ENCODE data around the gene DBNDD2. TPM values are rescaled to one million over a fixed set of nuclear protein-coding genes. Genes with fewer than 3 reads are reported as not detected.

DBNDD2 gene
- total RNA-seq, 2 experiments from 2014 or later, result 13.2 to 15.7 TPM

DNA sequence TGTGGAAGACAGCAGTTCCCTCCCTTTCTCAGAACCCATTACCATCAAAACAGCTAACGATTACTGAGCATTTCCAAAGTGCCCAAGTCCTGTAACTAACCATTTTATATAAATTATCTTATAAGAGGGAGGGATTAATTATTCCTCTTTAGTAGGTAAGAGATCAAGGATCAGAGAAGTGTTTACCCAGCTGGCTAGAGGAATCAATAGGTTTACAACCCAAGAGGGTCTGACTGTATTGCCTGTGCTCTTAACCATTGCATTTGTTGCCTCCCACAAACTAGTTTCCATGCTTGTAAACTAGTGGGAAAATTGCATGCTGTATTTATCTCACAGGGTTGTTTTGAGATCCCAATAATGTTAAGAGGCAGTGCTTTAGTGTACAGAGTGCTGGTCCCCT, 3.7 kb upstream of the DBNDD2 start:
- intact Hi-C loops (cut with DNase I, micrococcal nuclease), result no loop called here
- ATAC-seq (ENCODE audit: poor library complexity) (no peak), DNase-seq (no peak)
- no peak overlapping the region for H3K27ac ChIP-seq (ENCODE audit: low read depth in 1 of 2, low read length in 2 of 2)
- peak overlapping the region; percentile 86 for H3K4me3 Mint-ChIP-seq
- no peaks in the 10 kb centered on the region for H3K27me3 Mint-ChIP-seq
- H3K4me1 ChIP-seq (ENCODE audit: insufficient read depth, low read length), result peaks cover 27% of the 10 kb centered on the region
- H3K27me3 ChIP-seq (ENCODE audit: control insufficient read depth in 1 of 2, insufficient read depth in 2 of 2, low read length in 2 of 2), result no peaks in the 10 kb centered on the region
- TF ChIP-seq, protein P1, sequence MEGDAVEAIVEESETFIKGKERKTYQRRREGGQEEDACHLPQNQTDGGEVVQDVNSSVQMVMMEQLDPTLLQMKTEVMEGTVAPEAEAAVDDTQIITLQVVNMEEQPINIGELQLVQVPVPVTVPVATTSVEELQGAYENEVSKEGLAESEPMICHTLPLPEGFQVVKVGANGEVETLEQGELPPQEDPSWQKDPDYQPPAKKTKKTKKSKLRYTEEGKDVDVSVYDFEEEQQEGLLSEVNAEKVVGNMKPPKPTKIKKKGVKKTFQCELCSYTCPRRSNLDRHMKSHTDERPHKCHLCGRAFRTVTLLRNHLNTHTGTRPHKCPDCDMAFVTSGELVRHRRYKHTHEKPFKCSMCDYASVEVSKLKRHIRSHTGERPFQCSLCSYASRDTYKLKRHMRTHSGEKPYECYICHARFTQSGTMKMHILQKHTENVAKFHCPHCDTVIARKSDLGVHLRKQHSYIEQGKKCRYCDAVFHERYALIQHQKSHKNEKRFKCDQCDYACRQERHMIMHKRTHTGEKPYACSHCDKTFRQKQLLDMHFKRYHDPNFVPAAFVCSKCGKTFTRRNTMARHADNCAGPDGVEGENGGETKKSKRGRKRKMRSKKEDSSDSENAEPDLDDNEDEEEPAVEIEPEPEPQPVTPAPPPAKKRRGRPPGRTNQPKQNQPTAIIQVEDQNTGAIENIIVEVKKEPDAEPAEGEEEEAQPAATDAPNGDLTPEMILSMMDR (IDR thresholded peaks at IDR 0.05), result no peak
- H3K4me3 ChIP-seq (ENCODE audit: low read length), result no peak overlapping the region
- H3K36me3 ChIP-seq (ENCODE audit: insufficient read depth, low read length), result no peaks in the 10 kb centered on the region
- H3K9me3 ChIP-seq (ENCODE audit: control insufficient read depth in 1 of 2, insufficient read depth in 1 of 2, low read length in 2 of 2), result peaks cover 10 to 18% of the 10 kb centered on the region in 2 experiments
- no peak overlapping the region for H3K27ac Mint-ChIP-seq
- POLR2A ChIA-PET, result interaction anchor here (1.1 to 5.7 kb wide), 3 partner anchors 9 to 31 kb away, joined by 6 to 49 read pairs (median 16); partner anchors contain the start of gene PIGT
- peaks cover 11% of the 10 kb centered on the region for H3K9me3 Mint-ChIP-seq
- peaks cover 38% of the 10 kb centered on the region for H3K36me3 Mint-ChIP-seq (ENCODE audit: low read depth)
- CTCF ChIA-PET, result interaction anchor here (1.4 to 2.7 kb wide), 2 partner anchors 31 to 41 kb away, joined by 6 to 8 read pairs; partner anchors contain the start of gene SYS1
- H3K4me1 Mint-ChIP-seq (ENCODE audit: low read depth), result peaks cover 26% of the 10 kb centered on the region

DNA sequence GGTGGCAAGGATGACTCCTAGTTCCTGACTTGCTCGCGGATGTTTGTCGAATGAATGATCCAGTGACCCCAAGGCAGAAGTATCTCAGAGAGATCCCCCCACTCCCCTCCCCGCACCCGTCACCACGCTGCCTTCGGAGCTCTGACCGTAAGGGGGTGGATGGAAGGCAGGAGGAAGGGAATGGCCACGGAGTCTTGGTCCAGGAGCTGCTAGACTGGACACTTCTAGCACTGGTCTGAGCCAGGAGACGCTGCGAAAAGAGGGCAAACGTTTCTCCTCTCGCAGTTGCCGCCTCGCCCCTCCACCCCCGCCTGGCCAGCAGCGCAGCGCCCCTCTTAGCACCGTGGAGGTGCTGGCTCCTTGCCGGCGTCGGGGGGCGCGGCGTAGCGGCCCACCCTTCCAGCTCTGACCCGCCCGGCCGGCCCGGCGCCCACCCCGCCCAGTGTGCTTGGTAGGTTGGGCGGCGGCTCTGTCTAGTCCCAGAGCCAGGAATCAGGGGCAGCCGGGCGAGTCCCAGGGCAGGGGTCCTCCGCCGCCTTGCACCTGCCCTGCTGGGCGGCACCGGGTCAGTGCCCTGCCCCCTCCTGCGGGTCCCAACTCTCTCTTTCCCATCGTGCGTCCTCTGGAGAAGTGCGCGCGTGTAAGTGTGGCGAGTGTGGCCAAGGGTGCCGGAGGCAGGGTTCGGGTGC, 2.4 kb upstream of the DBNDD2 start:
- Mint-ChIP-seq H3K27ac (peak overlapping the region; percentile 64), H3K27me3 (no peaks in the 10 kb centered on the region), H3K36me3 (ENCODE audit: low read depth) (peaks cover 33% of the 10 kb centered on the region), H3K4me3 (peak overlapping the region; percentile 86), H3K9me3 (peaks cover 4% of the 10 kb centered on the region), H3K4me1 (ENCODE audit: low read depth) (peaks cover 26% of the 10 kb centered on the region)
- DNase-seq, result no peak
- H3K27ac ChIP-seq (ENCODE audit: low read depth in 1 of 2, low read length in 2 of 2), result no peak overlapping the region
- H3K4me3 ChIP-seq (ENCODE audit: low read length), result peak overlapping the region; percentile 76
- ATAC-seq (ENCODE audit: poor library complexity), result peak; percentile 16
- H3K9me3 ChIP-seq (ENCODE audit: control insufficient read depth in 1 of 2, insufficient read depth in 1 of 2, low read length in 2 of 2), result peaks cover 4 to 6% of the 10 kb centered on the region in 2 experiments
- peaks cover 27% of the 10 kb centered on the region for H3K4me1 ChIP-seq (ENCODE audit: insufficient read depth, low read length)
- TF ChIP-seq, protein P1 (IDR thresholded peaks at IDR 0.05), result no peak
- ChIA-PET POLR2A (interaction anchor here (0.6 to 5.7 kb wide), 4 partner anchors 10 to 43 kb away, joined by 3 to 49 read pairs (median 36); partner anchors contain the start of genes PIGT and SYS1), CTCF (interaction anchor here (2.7 kb wide), 1 partner anchor 43 kb away, joined by 8 read pairs; the partner anchor contains the start of gene SYS1)
- intact Hi-C loops (cut with DNase I, micrococcal nuclease), result loop anchor here in 1 of 2 experiments (2.0 kb wide), 1 partner anchor 43 kb away; the partner anchor contains the start of gene SYS1
- peaks cover 7% of the 10 kb centered on the region for H3K36me3 ChIP-seq (ENCODE audit: insufficient read depth, low read length)
- no peaks in the 10 kb centered on the region for H3K27me3 ChIP-seq (ENCODE audit: control insufficient read depth in 1 of 2, insufficient read depth in 2 of 2, low read length in 2 of 2)

DNA sequence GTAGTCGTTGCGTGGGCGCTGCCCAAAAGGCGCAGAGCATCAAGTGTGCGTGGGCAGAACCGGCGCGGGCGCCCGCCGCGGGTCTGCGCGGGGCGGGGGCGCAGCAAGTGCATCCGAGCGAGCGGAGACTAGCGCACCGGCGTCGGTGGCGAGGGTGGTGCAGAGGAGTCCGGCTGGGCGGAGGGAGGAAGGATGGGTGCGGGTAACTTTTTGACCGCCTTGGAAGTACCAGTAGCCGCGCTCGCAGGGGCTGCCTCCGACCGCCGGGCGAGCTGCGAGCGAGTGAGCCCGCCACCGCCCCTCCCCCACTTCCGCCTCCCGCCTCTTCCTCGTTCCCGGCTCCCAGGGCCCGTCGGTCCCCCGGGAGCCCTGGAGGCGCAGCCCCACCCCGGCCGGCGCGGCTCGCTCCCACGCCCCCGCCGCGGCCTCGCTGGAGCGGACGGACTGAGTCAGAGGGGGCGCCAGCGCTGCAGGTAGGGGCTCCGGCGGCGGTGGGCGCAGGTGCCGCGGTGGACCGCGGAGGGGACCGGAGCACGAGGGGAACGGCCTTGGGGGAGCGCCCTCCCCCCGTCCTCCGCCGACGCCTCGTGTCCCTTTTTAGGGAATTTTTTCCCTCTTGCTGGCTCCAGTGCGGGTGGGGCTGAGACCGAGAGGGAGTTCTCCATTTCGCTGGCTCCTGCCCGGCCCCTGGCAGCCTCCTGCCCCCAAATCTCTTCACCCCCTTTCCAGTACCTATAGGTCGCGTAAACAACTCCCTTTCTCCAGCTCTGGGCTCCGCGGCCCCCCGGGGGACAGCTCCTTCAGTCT, 1.6 kb upstream of the DBNDD2 start:
- TF ChIP-seq, protein P1 (IDR thresholded peaks at IDR 0.05), result no peak
- Mint-ChIP-seq H3K9me3 (peaks cover 4% of the 10 kb centered on the region), H3K4me1 (ENCODE audit: low read depth) (peaks cover 26% of the 10 kb centered on the region), H3K36me3 (ENCODE audit: low read depth) (peaks cover 37% of the 10 kb centered on the region), H3K27ac (peak overlapping the region; percentile 60), H3K27me3 (no peaks in the 10 kb centered on the region), H3K4me3 (peak overlapping the region; percentile 91)
- Histone ChIP-seq H3K36me3 (ENCODE audit: insufficient read depth, low read length) (peaks cover 7% of the 10 kb centered on the region), H3K27me3 (ENCODE audit: control insufficient read depth in 1 of 2, insufficient read depth in 2 of 2, low read length in 2 of 2) (no peaks in the 10 kb centered on the region), H3K9me3 (ENCODE audit: control insufficient read depth in 1 of 2, insufficient read depth in 1 of 2, low read length in 2 of 2) (no peaks in the 10 kb centered on the region), H3K4me3 (ENCODE audit: low read length) (peak overlapping the region; percentile 76), H3K4me1 (ENCODE audit: insufficient read depth, low read length) (peaks cover 27% of the 10 kb centered on the region), H3K27ac (ENCODE audit: low read depth in 1 of 2, low read length in 2 of 2) (peak overlapping the region; percentile 40 to 65)
- DNase-seq (peak in 12 of 14 experiments; percentile 14 to 69 (median 42)), ATAC-seq (ENCODE audit: poor library complexity) (peak; percentile 50)
- CTCF ChIA-PET, result interaction anchor here (0.9 to 2.7 kb wide), 5 partner anchors 9 to 44 kb away, joined by 3 to 8 read pairs (median 4); partner anchors contain the start of genes PIGT and SYS1
- POLR2A ChIA-PET, result interaction anchor here (0.6 to 5.7 kb wide), 5 partner anchors 9 to 44 kb away, joined by 3 to 49 read pairs (median 30); partner anchors contain the start of genes PIGT and SYS1
- intact Hi-C loops (cut with DNase I, micrococcal nuclease), result loop anchor here in 1 of 2 experiments (2.0 kb wide), 1 partner anchor 44 kb away; the partner anchor contains the start of gene SYS1

All from CD4-positive, alpha-beta T cell (primary cell).